DMS79 treated with DMSO at 0.1 percent for 48 hours (cell line): Measurements from ENCODE around the gene CAMTA1.

Experiments used
- DNase-seq: peaks from one replicate; lab custom pipeline; 2025; lab: John Stamatoyannopoulos, UW

CAMTA1 gene

DNA sequence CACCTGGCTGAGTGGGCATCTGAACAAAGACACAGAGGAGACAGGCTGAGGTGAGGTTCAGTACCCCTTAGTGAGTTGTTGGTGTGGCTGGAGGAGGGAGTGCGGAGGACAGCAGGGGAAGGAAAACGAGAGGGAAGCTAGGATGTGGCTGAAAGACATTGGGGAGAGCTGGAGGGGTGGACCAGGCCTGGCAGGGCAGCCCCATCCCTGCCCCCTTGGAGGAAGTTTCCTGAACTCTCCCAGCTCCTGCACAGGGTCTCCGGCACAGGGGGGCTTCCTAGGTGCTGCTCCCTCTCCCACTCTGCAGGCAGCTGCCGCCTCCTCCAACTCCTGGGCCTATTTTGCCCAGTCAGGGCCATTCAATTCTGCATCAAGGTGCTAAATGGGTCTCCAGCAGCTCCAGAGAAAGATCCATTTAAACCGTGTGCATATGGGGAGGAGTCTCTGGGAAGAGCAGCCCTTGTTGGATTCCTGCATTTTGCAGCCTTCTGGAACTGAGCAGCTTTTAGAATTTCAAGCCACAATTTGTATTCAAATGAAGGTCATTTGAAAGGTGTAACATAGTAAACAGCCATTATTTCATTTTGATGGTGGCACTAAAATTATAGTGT is 193.9 kb downstream of the CAMTA1 start:
- DNase-seq, result no peak

DNA sequence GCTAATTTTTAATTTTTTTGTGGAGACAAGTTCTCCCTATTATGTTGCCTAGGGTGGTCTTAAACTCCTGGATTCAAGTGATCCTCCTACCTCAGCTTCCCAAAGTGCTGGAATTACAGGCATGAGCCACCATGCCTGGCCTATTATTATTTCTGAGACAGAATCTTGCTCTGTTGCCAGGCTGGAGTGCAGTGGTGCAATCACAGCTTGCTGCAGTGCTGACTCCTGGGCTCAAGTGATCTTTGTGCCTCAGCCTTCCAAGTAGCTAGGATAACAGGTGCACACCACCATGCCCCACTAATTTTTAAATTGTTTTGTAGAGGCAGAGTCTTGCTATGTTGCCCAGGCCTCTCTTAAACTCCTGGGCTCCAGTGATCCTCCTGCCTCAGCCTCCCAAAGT is 196.3 kb downstream of the CAMTA1 start:
- no peak for DNase-seq

- no peak for DNase-seq
These were observed 197.2 kb downstream of the CAMTA1 start for GRCh38 chr1:6982443-6982842.

DNA sequence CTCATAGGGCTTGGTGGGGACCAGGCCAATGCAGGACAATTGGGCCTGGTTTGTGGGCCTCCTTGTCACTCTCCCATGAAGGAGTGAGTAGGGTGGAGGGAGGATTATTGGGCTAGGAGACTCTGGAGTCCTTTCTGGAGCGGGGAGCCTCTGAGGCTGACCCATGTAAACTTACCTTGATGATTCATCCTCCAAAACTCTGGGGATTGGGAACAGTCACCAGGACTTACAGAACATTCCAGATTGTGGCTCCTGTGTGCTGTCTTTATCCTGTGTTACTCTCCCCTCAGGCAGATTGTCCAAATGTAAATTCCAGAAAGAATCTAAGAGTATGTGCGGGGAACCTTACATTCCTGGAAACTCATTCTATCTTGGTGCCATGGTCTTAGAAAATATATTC is 197.6 kb downstream of the CAMTA1 start:
- no peak for DNase-seq

DNA sequence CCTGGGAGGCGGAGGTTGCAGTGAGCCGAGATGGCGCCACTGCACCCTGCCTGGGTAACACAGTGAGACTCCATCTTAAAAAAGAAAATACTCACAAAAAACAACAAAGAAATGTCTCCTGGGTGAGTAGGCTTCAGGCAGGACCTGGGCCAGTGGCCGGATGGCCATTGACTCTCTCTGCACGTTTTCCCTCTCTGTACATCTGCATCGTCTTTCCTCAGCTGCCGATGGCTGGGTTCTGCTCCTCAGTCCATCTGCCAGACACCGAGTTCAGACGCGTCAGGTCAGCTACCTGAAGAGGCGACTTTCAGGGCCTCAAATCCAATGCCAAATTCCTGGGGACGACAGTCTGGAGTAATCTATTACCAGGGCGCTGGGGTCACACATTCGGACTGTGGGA is 199.3 kb downstream of the CAMTA1 start:
- DNase-seq, result no peak

DNA sequence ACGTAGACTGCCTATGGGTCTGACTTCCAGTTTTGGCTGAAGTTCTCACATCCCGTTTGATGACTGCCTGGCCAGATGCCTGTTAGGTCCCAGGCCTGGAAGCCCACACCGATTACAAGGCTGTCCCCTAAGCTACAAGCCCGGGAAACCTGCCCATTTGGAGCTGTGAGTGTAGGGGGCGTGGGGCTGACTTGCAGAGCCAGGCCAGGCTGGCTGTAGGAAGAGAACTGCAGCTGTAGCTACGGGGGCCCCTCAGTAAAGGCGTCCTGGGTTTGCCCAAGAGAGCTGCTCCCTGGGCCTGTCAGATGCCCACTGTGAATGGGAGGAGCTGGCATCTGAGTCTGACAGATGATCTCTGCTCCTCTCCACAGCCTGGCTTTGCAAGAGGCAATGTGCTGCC is 199.7 kb downstream of the CAMTA1 start:
- DNase-seq, result no peak

DNA sequence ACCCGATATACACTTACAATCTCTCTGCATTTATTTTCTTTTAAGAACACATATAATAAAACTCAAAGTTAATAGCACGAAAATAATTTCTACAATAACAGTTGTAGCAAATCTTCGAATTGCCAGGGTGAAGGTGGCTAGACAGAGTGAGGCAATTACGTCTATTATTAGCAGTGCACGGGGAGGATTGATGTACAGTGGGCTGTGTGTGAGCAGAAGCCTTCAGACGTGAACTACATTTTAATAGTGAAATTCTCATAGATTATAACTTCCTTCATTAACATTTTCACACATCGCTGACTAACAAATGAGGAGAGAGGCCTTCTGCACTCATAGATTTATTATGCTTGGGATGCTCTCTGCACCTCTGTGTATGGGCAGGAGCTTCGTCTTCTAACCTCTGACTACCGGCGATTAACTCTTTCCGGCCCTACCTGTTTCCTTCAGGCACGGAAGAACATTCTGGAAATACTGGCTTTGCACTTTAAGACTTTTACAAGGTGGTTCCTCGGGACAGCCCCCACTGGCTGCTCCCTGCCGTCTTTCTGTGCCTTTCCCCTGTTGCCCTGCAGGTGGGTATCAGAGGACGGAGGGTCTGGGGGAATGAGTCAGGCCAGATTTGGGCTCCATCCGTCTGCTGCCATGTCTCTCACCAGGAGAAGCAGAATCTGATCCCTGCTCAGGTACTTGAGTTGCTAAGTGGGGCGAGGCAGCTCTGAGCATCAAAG is 200.5 kb downstream of the CAMTA1 start:
- DNase-seq, result peak; percentile 39

- DNase-seq, result no peak
These were observed 201.0 kb downstream of the CAMTA1 start for GRCh38 chr1:6986281-6986680.

DNA sequence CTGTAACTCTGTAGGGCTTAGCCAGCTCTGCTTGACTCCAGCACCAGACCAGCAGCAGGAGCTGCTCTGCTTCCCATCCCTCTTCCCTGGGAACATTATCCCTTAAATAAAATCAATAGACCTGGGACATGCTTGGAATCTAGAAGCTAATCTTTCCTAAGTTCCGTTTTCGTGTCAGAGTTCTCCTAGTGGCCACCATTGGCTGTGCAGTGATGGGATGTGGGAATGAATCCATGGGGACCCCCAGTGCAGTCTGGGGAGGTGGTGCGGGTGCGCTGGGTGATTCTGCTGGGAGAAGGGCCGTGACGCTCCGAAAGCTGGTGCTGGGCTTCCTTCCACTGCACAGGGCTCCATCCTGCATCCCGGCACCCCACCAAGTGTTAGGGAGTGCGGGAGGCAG is 202.7 kb downstream of the CAMTA1 start:
- DNase-seq, result no peak

GRCh38 chr1:6988796-6989195 is 203.5 kb downstream of the CAMTA1 start:
- no peak for DNase-seq

GRCh38 chr1:6989212-6990159 is 204.2 kb downstream of the CAMTA1 start:
- DNase-seq, result no peak

DNA sequence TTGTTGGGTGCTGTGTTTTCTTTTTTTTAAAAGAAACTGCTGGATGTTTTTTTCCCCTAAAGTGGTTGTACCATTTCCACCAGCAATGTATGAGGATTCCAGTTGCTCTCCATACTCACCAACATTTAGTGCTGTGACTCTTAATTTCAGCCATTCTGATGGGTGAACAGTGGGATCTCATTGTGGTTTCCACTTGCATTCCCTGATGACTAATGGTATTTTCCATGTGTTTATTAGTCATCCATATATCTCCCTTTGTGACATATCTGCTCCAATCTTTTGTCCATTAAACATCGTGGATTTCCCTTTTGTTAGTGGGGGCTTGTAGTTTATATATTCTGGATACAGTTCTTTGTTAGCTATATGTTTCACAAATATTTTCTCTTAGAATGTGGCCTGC is 206.0 kb downstream of the CAMTA1 start:
- DNase-seq, result no peak

DNA sequence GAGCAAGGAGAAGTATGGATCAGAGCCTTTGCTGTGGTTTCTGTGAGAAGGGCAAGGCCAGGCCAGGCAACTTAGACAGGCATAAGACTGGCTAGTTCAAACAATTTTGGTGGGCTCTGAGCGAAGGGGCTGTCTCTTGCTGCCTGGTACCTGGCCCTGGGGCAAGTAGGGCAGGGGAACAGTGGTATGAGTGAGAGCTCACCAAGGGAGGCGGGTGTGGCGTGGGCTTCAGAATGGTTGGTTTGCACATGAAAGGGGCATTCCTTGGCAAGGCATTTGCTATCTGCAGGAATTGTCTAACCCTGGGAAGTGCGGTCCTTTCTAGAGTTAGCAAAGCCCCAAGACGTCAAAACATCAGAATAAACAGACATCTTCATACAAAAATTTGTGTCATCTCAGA is 210.5 kb downstream of the CAMTA1 start:
- DNase-seq, result no peak

DNA sequence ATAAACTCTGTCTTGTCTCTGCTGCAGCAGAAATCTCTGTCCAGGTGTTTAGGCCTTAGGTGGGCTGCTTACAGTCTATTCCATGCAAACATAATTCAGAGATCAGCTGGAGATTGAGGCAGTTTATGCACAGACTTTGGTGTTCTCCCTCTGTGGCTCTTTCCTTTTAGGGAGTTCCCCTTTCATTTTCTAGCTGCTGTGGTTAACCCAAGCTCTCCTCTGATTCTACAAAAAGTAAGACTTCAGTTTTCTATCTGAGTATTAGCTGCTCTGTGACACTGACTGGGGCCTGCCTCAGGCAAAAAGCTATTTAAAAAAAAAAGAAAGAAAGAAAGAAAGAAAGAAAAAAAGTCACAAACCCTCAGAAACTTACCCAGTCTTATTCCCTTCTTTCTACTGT is 211.1 kb downstream of the CAMTA1 start:
- DNase-seq, result no peak

- no peak for DNase-seq
These were observed 211.6 kb downstream of the CAMTA1 start for GRCh38 chr1:6996866-6997265.

DNA sequence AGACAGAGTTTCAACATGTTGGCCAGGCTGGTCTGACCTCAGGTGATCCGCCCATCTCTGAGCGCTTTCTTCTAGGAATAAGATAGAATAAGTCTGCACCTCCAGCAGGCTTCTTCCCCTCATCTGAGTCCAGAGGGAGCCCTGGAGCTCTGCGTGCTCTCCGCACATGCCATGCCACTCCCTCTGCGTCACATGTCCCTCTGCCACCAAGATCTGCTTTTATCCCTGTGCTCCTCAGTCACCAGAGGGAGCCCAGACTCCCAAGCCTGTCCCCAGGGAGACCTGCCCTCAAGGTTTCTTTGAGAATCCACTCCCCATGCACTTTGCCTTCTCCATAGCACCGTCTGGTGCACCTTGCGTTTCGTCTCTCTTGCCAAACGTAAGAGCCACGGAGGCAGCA is 213.0 kb downstream of the CAMTA1 start:
- no peak for DNase-seq

DNA sequence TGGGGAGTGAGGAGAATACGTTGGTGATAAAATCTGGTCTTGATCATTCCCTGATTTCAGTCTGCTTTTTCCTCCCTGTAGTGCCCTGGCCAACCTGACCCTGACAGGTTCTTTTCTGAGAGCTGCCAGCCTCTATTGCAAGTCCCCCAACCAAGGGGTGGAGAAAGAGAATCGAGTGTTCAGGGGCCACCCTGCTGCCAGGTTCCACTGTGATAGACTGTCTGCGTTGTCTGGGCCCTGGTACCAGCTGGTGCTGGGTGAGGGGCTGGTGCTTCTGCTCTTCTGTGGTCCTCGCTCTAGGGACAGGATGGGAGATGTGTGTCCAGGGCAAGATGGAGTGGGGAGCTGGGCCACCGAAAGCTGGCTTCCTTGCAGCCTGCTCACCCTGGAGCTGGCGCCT is 214.6 kb downstream of the CAMTA1 start:
- DNase-seq, result no peak

GRCh38 chr1:7000720-7001119 is 215.5 kb downstream of the CAMTA1 start:
- no peak for DNase-seq

DNA sequence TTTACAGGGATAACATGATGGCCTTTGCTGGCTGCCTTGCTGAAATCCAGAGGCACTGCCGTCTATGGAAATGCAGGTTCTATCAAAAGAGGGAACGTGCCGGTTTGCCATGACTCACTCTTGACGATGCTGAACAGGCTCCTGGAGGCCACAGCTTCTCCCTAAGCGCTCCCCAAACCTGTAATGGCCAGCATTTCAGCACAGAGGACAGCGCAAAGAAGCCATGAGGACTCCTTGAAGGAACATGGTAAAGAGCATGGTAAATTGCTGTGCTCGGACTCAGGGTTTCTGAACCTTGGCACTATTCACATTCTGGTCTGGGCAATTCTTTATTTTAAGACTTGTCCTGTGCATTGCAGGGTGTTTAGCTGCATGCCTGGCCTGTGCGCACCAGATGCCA is 217.5 kb downstream of the CAMTA1 start:
- no peak for DNase-seq

GRCh38 chr1:7003676-7004075 is 218.4 kb downstream of the CAMTA1 start:
- no peak for DNase-seq

- no peak for DNase-seq
These were observed 218.9 kb downstream of the CAMTA1 start for GRCh38 chr1:7004181-7004580.

GRCh38 chr1:7005762-7006161 is 220.5 kb downstream of the CAMTA1 start:
- DNase-seq, result no peak
